Pulmonary artery endothelial cell (primary cell): ENCODE measurements around the gene CYBC1. TPM values are rescaled to one million over a fixed set of nuclear protein-coding genes. Genes with fewer than 3 reads are reported as not detected.
"Not testable (repeated sequence)": the region's sequence is repeated elsewhere in the genome, so short reads cannot be mapped to it uniquely, and the experiment has no call there.

Source experiments
- DNase-seq: peaks from one replicate; pipeline ENCODE4 v3.0.0-alpha.2; 2011; ENCODE audit warnings: low read depth, low spot score
- total RNA-seq: library from RNA; depleted of rRNA; stranded (reverse); fragments of >200 nt; gene quantifications from 2 replicates; pipeline ENCODE4 v1.2.3, GENCODE V29; 2014

The CYBC1 gene
- total RNA-seq, 1 donor from 2014 or later, result 44.8 TPM

DNA sequence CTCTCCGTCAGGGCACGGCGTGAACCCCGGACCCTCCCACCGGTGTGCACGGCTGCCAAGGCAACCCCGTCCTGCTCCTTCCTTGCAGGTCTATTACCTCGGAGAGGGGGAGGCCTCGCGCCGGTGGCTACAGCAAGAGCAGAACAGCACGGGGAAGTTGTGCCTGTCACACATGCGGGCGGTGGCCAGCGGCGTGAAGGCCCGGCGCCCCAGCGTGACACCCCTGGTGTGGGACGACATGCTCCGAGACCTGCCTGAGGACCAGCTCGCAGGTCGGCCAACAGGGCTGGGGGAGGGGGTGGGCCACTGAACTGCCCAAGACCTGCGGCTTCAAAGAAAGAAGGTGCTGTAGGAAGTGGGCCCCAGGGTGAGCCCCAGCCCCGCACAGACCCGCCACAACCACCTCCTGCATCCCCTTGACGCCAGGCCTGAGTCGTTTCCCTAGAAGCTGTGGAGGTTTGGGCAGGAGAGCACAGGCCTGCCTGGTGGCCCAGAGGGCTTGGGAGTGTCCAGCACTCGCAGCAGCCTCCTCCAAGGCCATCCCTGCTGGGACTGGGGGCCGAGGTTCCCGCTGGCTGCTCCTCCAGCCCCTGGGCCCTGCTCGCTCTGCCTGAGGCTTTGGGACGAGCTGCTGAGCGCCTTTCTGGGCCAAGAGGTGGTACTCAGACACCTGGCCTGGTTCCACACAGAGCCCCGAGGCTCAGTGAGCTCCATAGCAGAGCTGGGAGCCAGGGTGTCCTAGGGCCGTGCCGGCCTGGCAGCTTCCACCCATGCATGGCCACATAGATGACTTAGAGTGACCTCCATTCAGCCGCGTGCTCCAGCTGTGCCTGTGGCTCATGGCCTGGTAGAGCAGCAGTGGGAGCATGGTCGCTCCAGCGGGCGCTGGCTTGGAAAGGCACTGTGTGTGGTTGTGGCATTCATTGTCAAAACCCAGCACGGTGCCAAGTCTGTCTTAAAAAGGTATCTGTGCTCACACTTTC lies 14.7 kb downstream of the CYBC1 start:
- no peak for DNase-seq

DNA sequence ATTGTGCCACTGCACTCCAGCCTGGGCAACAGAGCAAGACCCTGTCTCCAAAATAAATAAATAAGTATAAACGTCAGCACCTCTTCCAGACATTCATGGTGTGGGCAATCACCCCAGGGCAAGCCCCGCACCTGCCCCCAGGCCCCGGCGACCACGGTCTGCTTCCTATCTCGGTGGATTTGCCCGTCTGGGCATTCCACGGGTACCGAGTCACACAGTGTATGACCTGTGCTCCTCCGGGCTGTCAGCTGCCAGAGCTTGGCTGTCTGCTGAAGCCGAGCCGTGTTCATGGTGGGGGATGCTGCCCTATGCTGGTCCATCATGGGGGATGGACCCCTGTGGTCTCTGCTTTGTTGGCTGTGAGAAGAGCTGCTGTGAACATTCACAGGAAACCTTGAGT lies 15.4 kb downstream of the CYBC1 start:
- DNase-seq, result no peak

DNA sequence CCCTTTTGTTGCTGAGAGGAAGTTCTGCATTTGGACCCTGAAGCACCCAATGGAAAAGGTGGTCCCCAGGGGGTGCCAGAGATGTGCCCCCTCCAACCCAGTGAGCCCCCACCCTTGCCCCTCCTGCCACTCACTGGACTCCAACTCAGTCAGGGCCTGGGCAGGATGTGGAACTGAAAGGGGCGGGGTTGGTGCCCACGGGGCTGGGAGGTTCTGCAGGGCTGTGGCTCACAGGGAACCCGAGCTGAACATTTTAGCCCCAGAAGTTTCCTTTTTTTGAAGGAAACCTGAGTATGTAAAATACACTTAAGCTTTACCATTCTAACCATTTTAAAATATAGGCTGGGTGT lies 16.4 kb downstream of the CYBC1 start:
- no peak for DNase-seq

- no peak for DNase-seq
Observed at GRCh38 chr17:82433560-82434215, 16.9 kb downstream of the CYBC1 start.

DNA sequence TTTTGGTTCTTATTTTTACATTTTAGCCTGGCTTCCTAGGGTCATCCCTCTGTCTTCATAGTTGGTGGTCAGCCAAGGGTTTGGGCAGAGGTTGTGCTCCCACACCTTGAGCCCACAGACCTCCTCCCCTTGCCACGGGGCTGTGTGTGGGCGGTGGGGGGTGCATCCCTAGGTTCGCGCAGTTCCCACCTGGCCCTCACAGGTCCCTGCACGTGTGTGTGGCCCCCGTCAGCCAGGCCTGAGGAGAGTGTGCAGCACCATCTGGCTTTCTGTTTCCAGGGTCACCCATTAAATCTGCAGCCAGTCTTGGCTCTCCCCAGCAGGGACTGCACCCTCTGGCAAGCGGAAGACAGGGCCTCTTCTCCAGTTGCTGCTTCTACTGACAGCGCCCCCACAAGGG lies 18.5 kb downstream of the CYBC1 start:
- no peak for DNase-seq

- DNase-seq, result no peak
Observed at GRCh38 chr17:82429824-82430223, 20.7 kb downstream of the CYBC1 start.

- no peak for DNase-seq
Observed at GRCh38 chr17:82428546-82428945, 22.0 kb downstream of the CYBC1 start.

GRCh38 chr17:82424863-82425159 lies 25.7 kb downstream of the CYBC1 start:
- DNase-seq, result no peak

DNA sequence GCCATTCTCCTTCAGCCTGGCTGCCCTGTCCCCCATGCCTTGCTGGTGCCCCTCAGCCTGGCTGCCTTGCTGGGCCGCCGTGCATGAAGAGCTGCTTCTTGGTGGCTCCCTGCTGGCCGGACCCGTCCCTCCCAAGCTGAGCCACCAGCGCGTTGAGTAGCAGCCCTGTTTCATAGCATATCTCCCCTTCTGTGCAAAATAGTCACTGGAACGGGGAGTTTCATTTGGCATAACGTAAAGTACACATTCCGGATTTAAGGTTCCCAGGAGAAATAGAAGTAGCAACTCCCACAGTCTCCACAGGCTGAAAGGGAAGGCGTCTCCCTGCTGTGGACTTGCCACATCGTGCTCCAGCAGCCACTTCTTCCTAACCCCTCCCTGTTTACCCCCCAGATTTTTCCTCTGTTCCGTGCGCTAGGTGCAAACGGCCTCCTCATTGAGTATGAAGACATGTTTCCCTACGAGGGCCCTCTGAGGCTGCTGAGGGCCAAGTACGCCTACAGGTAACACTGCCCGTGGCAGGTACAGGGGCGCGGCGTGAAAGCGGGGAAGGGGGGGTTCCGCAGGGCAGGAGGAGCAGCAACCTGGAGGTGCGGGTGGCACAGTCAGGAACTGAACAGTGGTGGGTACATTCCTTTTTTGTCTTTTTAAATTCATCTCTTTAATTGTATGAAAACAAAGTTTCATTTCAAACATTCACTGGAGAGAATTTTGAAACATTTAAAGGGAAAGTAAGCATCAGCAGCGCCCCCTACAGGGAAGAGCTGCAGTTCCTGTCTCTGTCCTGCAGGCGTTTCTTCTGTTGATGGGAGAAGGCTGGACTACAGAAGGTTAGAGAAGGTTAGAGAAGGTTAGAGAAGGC lies 26.3 kb downstream of the CYBC1 start:
- DNase-seq, result no peak

GRCh38 chr17:82419540-82419939 lies 31.0 kb downstream of the CYBC1 start:
- DNase-seq, result no peak

- DNase-seq, result peak; percentile 39
Observed at GRCh38 chr17:82418001-82418986, 32.3 kb downstream of the CYBC1 start, which contains the start of the genes HEXD and OGFOD3. HEXD (plus strand) TSS chr17:82418347; CDS start chr17:82419800, 1,453 bp downstream. OGFOD3 (minus strand) TSS chr17:82418586; CDS start chr17:82418485, 101 bp downstream.

GRCh38 chr17:82416771-82417170 lies 33.8 kb downstream of the CYBC1 start:
- DNase-seq, result no peak

DNA sequence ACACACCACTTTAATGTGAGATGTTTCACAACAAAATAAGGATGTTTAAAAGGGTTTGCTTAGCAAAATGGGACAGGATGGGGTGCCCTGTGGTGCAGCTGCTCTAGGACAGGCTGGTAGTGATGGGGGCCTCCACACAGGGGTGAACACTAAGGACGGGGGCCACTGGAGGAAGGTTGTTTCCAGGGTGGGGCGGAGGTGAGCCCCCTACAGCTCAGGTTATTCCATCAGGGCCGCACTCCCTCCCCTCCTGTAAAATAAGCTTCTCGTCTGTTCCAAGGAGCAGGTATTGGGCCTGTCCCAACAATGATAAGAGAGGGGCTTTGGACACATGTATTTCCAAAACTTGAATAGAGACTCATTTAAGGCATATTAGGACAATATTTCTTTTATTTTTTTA lies 34.3 kb downstream of the CYBC1 start:
- no peak for DNase-seq

- DNase-seq, result no peak
Observed at GRCh38 chr17:82415786-82416185, 34.8 kb downstream of the CYBC1 start.

- no peak for DNase-seq
Observed at GRCh38 chr17:82415336-82415735, 35.2 kb downstream of the CYBC1 start.

GRCh38 chr17:82414548-82415281 lies 35.8 kb downstream of the CYBC1 start:
- no peak for DNase-seq

- no peak for DNase-seq
Observed at GRCh38 chr17:82412535-82413520, 37.7 kb downstream of the CYBC1 start.

GRCh38 chr17:82412081-82412480 lies 38.5 kb downstream of the CYBC1 start:
- not testable (repeated sequence) for DNase-seq
